ENCODE data around the gene PSMC5. TPM values are rescaled to one million over a fixed set of nuclear protein-coding genes. Genes with fewer than 3 reads are reported as not detected.

Gene PSMC5
- total RNA-seq, 6 experiments from 2014 or later = 156 to 206 (median 179) TPM

GRCh38 chr17:63828936-63829335, 1.7 kb downstream of the PSMC5 start:
- no peaks in the 10 kb centered on the region; the same call in 1 of the 2 replicates for H3K9me3 Mint-ChIP-seq
- no peak for TF ChIP-seq CTCF (IDR thresholded peaks at IDR 0.05)
- 0 out of 2 replicates have a peak overlapping the region, but pooled peaks have one; percentile 97 for H3K4me3 Mint-ChIP-seq
- no peak for DNase-seq
- H3K4me1 Mint-ChIP-seq (ENCODE audit: low read depth) = peaks cover 39% of the 10 kb centered on the region
- H3K27me3 Mint-ChIP-seq (ENCODE audit: insufficient read depth) = peaks cover 8% of the 10 kb centered on the region
- H3K36me3 Mint-ChIP-seq (ENCODE audit: low read depth) = peaks cover 60% of the 10 kb centered on the region
- H3K27ac Mint-ChIP-seq = peak overlapping the region; percentile 26; the same call in 1 of the 2 replicates

- Mint-ChIP-seq H3K36me3 (ENCODE audit: low read depth) (peaks cover 48% of the 10 kb centered on the region), H3K4me1 (ENCODE audit: low read depth) (peaks cover 39% of the 10 kb centered on the region), H3K27me3 (ENCODE audit: insufficient read depth) (peaks cover 9% of the 10 kb centered on the region), H3K27ac (peak overlapping the region; percentile 26; the same call in 1 of the 2 replicates), H3K4me3 (no peak overlapping the region), H3K9me3 (no peaks in the 10 kb centered on the region)
- DNase-seq = no peak
- TF ChIP-seq CTCF (IDR thresholded peaks at IDR 0.05) = no peak
Observed at GRCh38 chr17:63830278-63830677, 3.0 kb downstream of the PSMC5 start.

- Mint-ChIP-seq H3K36me3 (ENCODE audit: low read depth) (peaks cover 41% of the 10 kb centered on the region), H3K27ac (no peak overlapping the region), H3K4me1 (ENCODE audit: low read depth) (peaks cover 31% of the 10 kb centered on the region), H3K27me3 (ENCODE audit: insufficient read depth) (peaks cover 8% of the 10 kb centered on the region), H3K9me3 (no peaks in the 10 kb centered on the region), H3K4me3 (no peak overlapping the region)
- DNase-seq = no peak
- no peak for TF ChIP-seq CTCF (IDR thresholded peaks at IDR 0.05)
Observed at GRCh38 chr17:63830904-63831491, 3.8 kb downstream of the PSMC5 start.

GRCh38 chr17:63831505-63831904, 4.3 kb downstream of the PSMC5 start:
- Mint-ChIP-seq H3K4me1 (ENCODE audit: low read depth) (peaks cover 27% of the 10 kb centered on the region), H3K9me3 (no peaks in the 10 kb centered on the region), H3K27ac (no peak overlapping the region), H3K36me3 (ENCODE audit: low read depth) (peaks cover 37% of the 10 kb centered on the region), H3K4me3 (no peak overlapping the region), H3K27me3 (ENCODE audit: insufficient read depth) (peaks cover 8% of the 10 kb centered on the region)
- no peak for DNase-seq
- TF ChIP-seq CTCF (IDR thresholded peaks at IDR 0.05) = no peak

GRCh38 chr17:63832014-63832413, 4.8 kb downstream of the PSMC5 start:
- peaks cover 7% of the 10 kb centered on the region for H3K27me3 Mint-ChIP-seq (ENCODE audit: insufficient read depth)
- no peak for DNase-seq
- H3K4me1 Mint-ChIP-seq (ENCODE audit: low read depth) = peaks cover 27% of the 10 kb centered on the region
- no peak for TF ChIP-seq CTCF (IDR thresholded peaks at IDR 0.05)
- H3K36me3 Mint-ChIP-seq (ENCODE audit: low read depth) = peaks cover 37% of the 10 kb centered on the region
- no peak overlapping the region for H3K27ac Mint-ChIP-seq
- no peaks in the 10 kb centered on the region for H3K9me3 Mint-ChIP-seq
- no peak overlapping the region for H3K4me3 Mint-ChIP-seq

Data from HFFc6 (cell line).